22Rv1 (cell line): ENCODE results near the gene NTF4.

Experiments
- H3K27ac ChIP-seq: fragments of 450-650 bp; 2 replicates; pipeline ENCODE4 v1.5.1; 2017
- ZFX ChIP-seq: fragments of 450-650 bp; IDR thresholded peaks from 2 replicates; pipeline ENCODE4 v1.6.1; 2017; ENCODE audit warnings: antibody characterized with exemption, borderline replicate concordance
- TF ChIP-seq, protein P1 (sequence below): fragments of 450-650 bp; IDR thresholded peaks from 2 replicates; pipeline ENCODE4 v1.5.1; 2017; ENCODE audit warnings: mild to moderate bottlenecking

NTF4 gene

GRCh38 chr19:49064768-49065611 is at the start of gene NTF4:
Gene NTF4, minus strand, starts transcription at chr19:49064818. Its CDS starts 2,821 bp downstream, at chr19:49061997.
- H3K27ac ChIP-seq, result no peak within 1 kb of the TSS
- TF ChIP-seq, protein P1, sequence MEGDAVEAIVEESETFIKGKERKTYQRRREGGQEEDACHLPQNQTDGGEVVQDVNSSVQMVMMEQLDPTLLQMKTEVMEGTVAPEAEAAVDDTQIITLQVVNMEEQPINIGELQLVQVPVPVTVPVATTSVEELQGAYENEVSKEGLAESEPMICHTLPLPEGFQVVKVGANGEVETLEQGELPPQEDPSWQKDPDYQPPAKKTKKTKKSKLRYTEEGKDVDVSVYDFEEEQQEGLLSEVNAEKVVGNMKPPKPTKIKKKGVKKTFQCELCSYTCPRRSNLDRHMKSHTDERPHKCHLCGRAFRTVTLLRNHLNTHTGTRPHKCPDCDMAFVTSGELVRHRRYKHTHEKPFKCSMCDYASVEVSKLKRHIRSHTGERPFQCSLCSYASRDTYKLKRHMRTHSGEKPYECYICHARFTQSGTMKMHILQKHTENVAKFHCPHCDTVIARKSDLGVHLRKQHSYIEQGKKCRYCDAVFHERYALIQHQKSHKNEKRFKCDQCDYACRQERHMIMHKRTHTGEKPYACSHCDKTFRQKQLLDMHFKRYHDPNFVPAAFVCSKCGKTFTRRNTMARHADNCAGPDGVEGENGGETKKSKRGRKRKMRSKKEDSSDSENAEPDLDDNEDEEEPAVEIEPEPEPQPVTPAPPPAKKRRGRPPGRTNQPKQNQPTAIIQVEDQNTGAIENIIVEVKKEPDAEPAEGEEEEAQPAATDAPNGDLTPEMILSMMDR, result peak; percentile 24
- TF ChIP-seq ZFX, result no peak

- TF ChIP-seq, protein P1, result peak; percentile 85
- no peak for TF ChIP-seq ZFX
- peak within 1 kb of the TSS; percentile 99 for H3K27ac ChIP-seq
Measured at GRCh38 chr19:49113762-49114629, 49.4 kb upstream of the NTF4 start, which contains the start of gene LIN7B. Gene LIN7B, plus strand, starts transcription at chr19:49114370. Its CDS starts 35 bp downstream, at chr19:49114405.

DNA sequence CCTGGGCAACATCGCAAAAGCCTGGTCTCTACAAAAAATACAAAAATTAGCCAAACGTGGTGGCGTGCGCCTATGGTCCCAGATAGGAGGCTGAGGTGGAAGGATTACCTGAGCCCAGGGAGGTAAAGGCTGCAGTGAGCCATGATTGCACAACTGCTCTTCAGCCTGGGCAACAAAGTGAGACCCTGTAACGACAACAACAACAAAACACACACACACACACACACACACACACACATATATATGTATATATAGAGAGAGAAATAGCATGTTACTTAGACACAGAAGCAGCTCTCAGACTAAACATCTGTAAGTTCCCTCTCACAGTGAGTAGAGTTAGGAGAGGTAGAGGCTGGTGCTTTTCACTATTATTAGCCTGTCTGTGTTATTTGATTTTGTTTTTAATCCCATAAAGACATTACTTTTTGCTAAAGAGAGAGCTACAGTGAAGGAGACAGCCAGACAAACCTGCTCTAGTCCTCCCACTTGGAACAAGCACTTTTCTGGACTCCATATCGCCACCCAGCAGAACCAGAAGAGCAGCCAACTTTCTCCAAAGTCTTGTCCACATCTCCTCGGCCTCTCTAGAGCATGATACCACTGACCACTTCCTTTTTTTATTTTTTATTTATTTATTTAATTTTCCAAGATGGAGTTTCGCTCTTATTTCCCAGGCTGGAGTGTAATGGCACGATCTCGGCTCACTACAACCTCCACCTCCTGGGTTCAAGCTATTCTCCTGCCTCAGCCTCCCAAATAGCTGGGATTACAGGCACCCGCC is 46.8 kb upstream of the NTF4 start:
- peak overlapping the region; percentile 99 for H3K27ac ChIP-seq
- TF ChIP-seq ZFX, result no peak
- TF ChIP-seq, protein P1, result no peak; the same call in 1 of the 2 replicates

GRCh38 chr19:49110567-49110966 is 45.9 kb upstream of the NTF4 start:
- TF ChIP-seq, protein P1, result peak; percentile 18
- no peak for TF ChIP-seq ZFX
- peak overlapping the region; percentile 99 for H3K27ac ChIP-seq

DNA sequence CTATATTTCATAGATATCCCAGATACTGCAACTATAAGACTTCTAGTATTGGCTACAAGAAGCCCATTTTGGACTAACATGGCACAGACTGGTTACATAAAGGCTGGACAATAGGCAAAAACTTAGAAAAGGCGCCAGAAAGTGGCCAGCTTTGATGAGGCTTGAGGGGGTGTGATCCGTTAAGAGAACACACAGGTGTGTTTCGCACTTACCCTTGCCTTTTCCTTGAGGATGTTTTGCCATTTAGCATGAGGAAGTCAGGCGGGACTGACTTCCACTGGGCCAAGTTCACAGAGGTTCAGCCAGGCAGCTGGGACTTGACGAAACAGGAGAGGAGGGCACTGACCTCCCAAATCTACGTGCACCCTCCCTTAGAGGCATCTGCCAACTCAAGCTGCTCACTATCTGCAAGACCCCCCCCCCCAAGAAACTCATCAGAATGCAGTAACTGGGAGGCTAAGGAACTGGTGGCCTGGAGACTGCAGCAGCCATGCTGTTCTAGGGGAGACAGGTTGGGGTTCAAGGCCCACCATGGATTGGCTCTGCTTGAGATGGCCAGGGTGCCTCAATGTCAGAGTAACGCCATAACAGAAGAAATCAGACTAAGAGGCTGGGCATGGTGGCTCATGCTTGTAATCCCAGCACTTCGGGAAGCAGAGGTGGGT is 45.1 kb upstream of the NTF4 start:
- TF ChIP-seq, protein P1, result no peak
- no peak for TF ChIP-seq ZFX
- peak overlapping the region; percentile 99 for H3K27ac ChIP-seq

GRCh38 chr19:49109051-49109450 is 44.4 kb upstream of the NTF4 start:
- TF ChIP-seq ZFX, result no peak
- TF ChIP-seq, protein P1, result no peak
- H3K27ac ChIP-seq, result peak overlapping the region; percentile 99
